ENCODE results near the gene HECTD3.
"Not testable (repeated sequence)": the region's sequence is repeated elsewhere in the genome, so short reads cannot be mapped to it uniquely, and the experiment has no call there.

HECTD3 gene

GRCh38 chr1:45005761-45006160 lies 5.4 kb downstream of the HECTD3 start:
- Histone ChIP-seq H3K27ac (ENCODE audit: low read length) (no peak overlapping the region), H3K36me3 (ENCODE audit: control insufficient read depth in 2 of 2, insufficient read depth in 2 of 2, low read length in 2 of 2) (peaks cover 54 to 71% of the 10 kb centered on the region in 2 donors), H3K4me3 (ENCODE audit: low read length in 2 of 2) (no peak overlapping the region), H3K27me3 (ENCODE audit: control insufficient read depth in 1 of 2, insufficient read depth in 2 of 2, low read length in 2 of 2) (no peaks in the 10 kb centered on the region), H3K4me1 (ENCODE audit: control insufficient read depth, insufficient read depth, low read length) (peaks cover 22% of the 10 kb centered on the region), H3K9ac (ENCODE audit: low read length in 2 of 2) (no peak overlapping the region), H3K9me3 (ENCODE audit: control insufficient read depth in 2 of 2, low read length in 2 of 2) (no peaks in the 10 kb centered on the region)

- no peak overlapping the region for H3K27ac ChIP-seq (ENCODE audit: low read length)
- no peak overlapping the region for H3K4me3 ChIP-seq (ENCODE audit: low read length in 2 of 2)
- H3K9me3 ChIP-seq (ENCODE audit: control insufficient read depth in 2 of 2, low read length in 2 of 2), result no peaks in the 10 kb centered on the region
- no peak overlapping the region for H3K9ac ChIP-seq (ENCODE audit: low read length in 2 of 2)
- H3K36me3 ChIP-seq (ENCODE audit: control insufficient read depth in 2 of 2, insufficient read depth in 2 of 2, low read length in 2 of 2), result peaks cover 52 to 71% of the 10 kb centered on the region in 2 donors
- H3K27me3 ChIP-seq (ENCODE audit: control insufficient read depth in 1 of 2, insufficient read depth in 2 of 2, low read length in 2 of 2), result no peaks in the 10 kb centered on the region
- peaks cover 9% of the 10 kb centered on the region for H3K4me1 ChIP-seq (ENCODE audit: control insufficient read depth, insufficient read depth, low read length)
These were observed 6.7 kb downstream of the HECTD3 start for GRCh38 chr1:45004281-45004920.

GRCh38 chr1:45003741-45004140 lies 7.4 kb downstream of the HECTD3 start:
- H3K9me3 ChIP-seq (ENCODE audit: control insufficient read depth in 2 of 2, low read length in 2 of 2), result no peaks in the 10 kb centered on the region
- no peak overlapping the region for H3K4me3 ChIP-seq (ENCODE audit: low read length in 2 of 2)
- H3K9ac ChIP-seq (ENCODE audit: low read length in 2 of 2), result no peak overlapping the region
- H3K4me1 ChIP-seq (ENCODE audit: control insufficient read depth, insufficient read depth, low read length), result peaks cover 2% of the 10 kb centered on the region
- peaks cover 47 to 64% of the 10 kb centered on the region in 2 donors for H3K36me3 ChIP-seq (ENCODE audit: control insufficient read depth in 2 of 2, insufficient read depth in 2 of 2, low read length in 2 of 2)
- H3K27me3 ChIP-seq (ENCODE audit: control insufficient read depth in 1 of 2, insufficient read depth in 2 of 2, low read length in 2 of 2), result no peaks in the 10 kb centered on the region
- H3K27ac ChIP-seq (ENCODE audit: low read length), result no peak overlapping the region

GRCh38 chr1:45002650-45003645 lies 8.2 kb downstream of the HECTD3 start:
- no peak overlapping the region for H3K9ac ChIP-seq (ENCODE audit: low read length in 2 of 2)
- H3K9me3 ChIP-seq (ENCODE audit: control insufficient read depth in 2 of 2, low read length in 2 of 2), result no peaks in the 10 kb centered on the region
- no peak overlapping the region for H3K4me3 ChIP-seq (ENCODE audit: low read length in 2 of 2)
- no peaks in the 10 kb centered on the region for H3K27me3 ChIP-seq (ENCODE audit: control insufficient read depth in 1 of 2, insufficient read depth in 2 of 2, low read length in 2 of 2)
- H3K4me1 ChIP-seq (ENCODE audit: control insufficient read depth, insufficient read depth, low read length), result no peaks in the 10 kb centered on the region
- peaks cover 39 to 56% of the 10 kb centered on the region in 2 donors for H3K36me3 ChIP-seq (ENCODE audit: control insufficient read depth in 2 of 2, insufficient read depth in 2 of 2, low read length in 2 of 2)
- no peak overlapping the region for H3K27ac ChIP-seq (ENCODE audit: low read length)

GRCh38 chr1:45001576-45001975 lies 9.5 kb downstream of the HECTD3 start:
- not testable (repeated sequence) for H3K27me3 ChIP-seq (ENCODE audit: control insufficient read depth in 1 of 2, insufficient read depth in 2 of 2, low read length in 2 of 2); H3K4me1 ChIP-seq (ENCODE audit: control insufficient read depth, insufficient read depth, low read length); H3K4me3 ChIP-seq (ENCODE audit: low read length in 2 of 2); H3K9ac ChIP-seq (ENCODE audit: low read length in 2 of 2); H3K9me3 ChIP-seq (ENCODE audit: control insufficient read depth in 2 of 2, low read length in 2 of 2); H3K27ac ChIP-seq (ENCODE audit: low read length)
- peaks cover 26 to 42% of the 10 kb centered on the region in 2 donors for H3K36me3 ChIP-seq (ENCODE audit: control insufficient read depth in 2 of 2, insufficient read depth in 2 of 2, low read length in 2 of 2)

GRCh38 chr1:45001011-45001481 lies 10.1 kb downstream of the HECTD3 start:
- Histone ChIP-seq H3K9ac (ENCODE audit: low read length in 2 of 2) (no peak overlapping the region), H3K9me3 (ENCODE audit: control insufficient read depth in 2 of 2, low read length in 2 of 2) (no peaks in the 10 kb centered on the region), H3K36me3 (ENCODE audit: control insufficient read depth in 2 of 2, insufficient read depth in 2 of 2, low read length in 2 of 2) (peaks cover 26 to 42% of the 10 kb centered on the region in 2 donors), H3K4me3 (ENCODE audit: low read length in 2 of 2) (no peak overlapping the region), H3K27me3 (ENCODE audit: control insufficient read depth in 1 of 2, insufficient read depth in 2 of 2, low read length in 2 of 2) (no peaks in the 10 kb centered on the region), H3K4me1 (ENCODE audit: control insufficient read depth, insufficient read depth, low read length) (no peaks in the 10 kb centered on the region), H3K27ac (ENCODE audit: low read length) (no peak overlapping the region)

- Histone ChIP-seq H3K36me3 (ENCODE audit: control insufficient read depth in 2 of 2, insufficient read depth in 2 of 2, low read length in 2 of 2) (peaks cover 12 to 24% of the 10 kb centered on the region in 2 donors), H3K27ac (ENCODE audit: low read length) (no peak overlapping the region), H3K4me3 (ENCODE audit: low read length in 2 of 2) (no peak overlapping the region), H3K9me3 (ENCODE audit: control insufficient read depth in 2 of 2, low read length in 2 of 2) (no peaks in the 10 kb centered on the region), H3K9ac (ENCODE audit: low read length in 2 of 2) (no peak overlapping the region), H3K4me1 (ENCODE audit: control insufficient read depth, insufficient read depth, low read length) (no peaks in the 10 kb centered on the region), H3K27me3 (ENCODE audit: control insufficient read depth in 1 of 2, insufficient read depth in 2 of 2, low read length in 2 of 2) (no peaks in the 10 kb centered on the region)
These were observed 11.9 kb downstream of the HECTD3 start for GRCh38 chr1:44999232-44999631.

GRCh38 chr1:44995467-44996238 lies 15.5 kb downstream of the HECTD3 start:
- H3K36me3 ChIP-seq (ENCODE audit: control insufficient read depth in 2 of 2, insufficient read depth in 2 of 2, low read length in 2 of 2), result no peaks in the 10 kb centered on the region
- no peak overlapping the region for H3K4me3 ChIP-seq (ENCODE audit: low read length in 2 of 2)
- no peak overlapping the region for H3K9ac ChIP-seq (ENCODE audit: low read length in 2 of 2)
- H3K9me3 ChIP-seq (ENCODE audit: control insufficient read depth in 2 of 2, low read length in 2 of 2), result no peaks in the 10 kb centered on the region
- no peaks in the 10 kb centered on the region for H3K4me1 ChIP-seq (ENCODE audit: control insufficient read depth, insufficient read depth, low read length)
- H3K27me3 ChIP-seq (ENCODE audit: control insufficient read depth in 1 of 2, insufficient read depth in 2 of 2, low read length in 2 of 2), result no peaks in the 10 kb centered on the region
- no peak overlapping the region for H3K27ac ChIP-seq (ENCODE audit: low read length)

- Histone ChIP-seq H3K4me1 (ENCODE audit: control insufficient read depth, insufficient read depth, low read length) (no peaks in the 10 kb centered on the region), H3K36me3 (ENCODE audit: control insufficient read depth in 2 of 2, insufficient read depth in 2 of 2, low read length in 2 of 2) (no peaks in the 10 kb centered on the region), H3K27me3 (ENCODE audit: control insufficient read depth in 1 of 2, insufficient read depth in 2 of 2, low read length in 2 of 2) (no peaks in the 10 kb centered on the region), H3K9ac (ENCODE audit: low read length in 2 of 2) (no peak overlapping the region), H3K9me3 (ENCODE audit: control insufficient read depth in 2 of 2, low read length in 2 of 2) (no peaks in the 10 kb centered on the region), H3K4me3 (ENCODE audit: low read length in 2 of 2) (no peak overlapping the region), H3K27ac (ENCODE audit: low read length) (no peak overlapping the region)
These were observed 16.7 kb downstream of the HECTD3 start for GRCh38 chr1:44994309-44994898.

- Histone ChIP-seq H3K4me3 (ENCODE audit: low read length in 2 of 2) (no peak overlapping the region), H3K9me3 (ENCODE audit: control insufficient read depth in 2 of 2, low read length in 2 of 2) (no peaks in the 10 kb centered on the region), H3K4me1 (ENCODE audit: control insufficient read depth, insufficient read depth, low read length) (peaks cover 12% of the 10 kb centered on the region), H3K27ac (ENCODE audit: low read length) (no peak overlapping the region), H3K36me3 (ENCODE audit: control insufficient read depth in 2 of 2, insufficient read depth in 2 of 2, low read length in 2 of 2) (no peaks in the 10 kb centered on the region), H3K27me3 (ENCODE audit: control insufficient read depth in 1 of 2, insufficient read depth in 2 of 2, low read length in 2 of 2) (no peaks in the 10 kb centered on the region), H3K9ac (ENCODE audit: low read length in 2 of 2) (no peak overlapping the region)
These were observed 22.5 kb downstream of the HECTD3 start for GRCh38 chr1:44988531-44989156.

All from stomach smooth muscle (tissue), 2 donors.